GM21825 (cell line): ENCODE measurements around the gene EEF1AKMT3.
"Not testable (repeated sequence)": the region's sequence is repeated elsewhere in the genome, so short reads cannot be mapped to it uniquely, and the experiment has no call there.

Experiments used
- ATAC-seq: cut with Tn5 transposase; IDR thresholded peaks from one replicate; pipeline ENCODE4 v1.9.1; 2021; ENCODE audit warnings: mild to moderate bottlenecking, moderate library complexity; ENCODE audit not compliant: unreplicated experiment

The EEF1AKMT3 gene

GRCh38 chr12:57764662-57765002 lies 7.8 kb upstream of the EEF1AKMT3 start:
- ATAC-seq, result no peak

DNA sequence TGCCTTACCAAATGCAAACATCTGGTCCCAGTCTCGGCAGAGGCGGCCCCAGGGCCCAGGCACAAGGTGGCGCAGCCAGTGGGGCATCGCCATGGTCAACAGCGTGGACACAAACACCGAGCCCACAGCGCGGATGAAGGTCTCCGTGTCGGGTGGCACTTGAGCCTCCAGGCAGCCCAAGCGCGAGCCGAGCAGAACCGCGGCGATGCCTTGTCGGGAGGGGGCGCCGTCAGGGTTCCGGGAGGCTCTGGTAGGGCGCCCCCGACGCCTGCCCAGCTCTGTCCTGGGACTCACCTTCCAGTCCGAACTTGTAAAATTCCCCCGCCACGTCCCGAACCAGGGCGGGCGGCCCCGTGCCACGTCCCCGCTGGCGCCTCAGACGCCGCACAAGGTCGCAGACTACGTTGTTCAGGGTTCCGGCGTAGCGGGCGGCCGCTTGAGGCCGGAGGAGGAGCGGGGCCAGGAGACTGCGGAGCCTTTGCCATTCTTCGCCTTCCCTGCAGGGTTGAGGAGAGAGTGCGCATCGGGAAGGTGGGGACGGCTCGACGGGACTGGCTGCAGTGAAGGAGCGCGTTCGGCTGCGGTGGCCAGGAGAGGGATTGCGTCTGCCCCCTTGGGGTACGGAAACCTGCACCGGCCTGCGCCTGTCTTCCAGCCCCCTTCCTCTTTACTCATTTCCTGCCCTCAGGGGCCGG lies 7.3 kb upstream of the EEF1AKMT3 start:
- ATAC-seq, result no peak

DNA sequence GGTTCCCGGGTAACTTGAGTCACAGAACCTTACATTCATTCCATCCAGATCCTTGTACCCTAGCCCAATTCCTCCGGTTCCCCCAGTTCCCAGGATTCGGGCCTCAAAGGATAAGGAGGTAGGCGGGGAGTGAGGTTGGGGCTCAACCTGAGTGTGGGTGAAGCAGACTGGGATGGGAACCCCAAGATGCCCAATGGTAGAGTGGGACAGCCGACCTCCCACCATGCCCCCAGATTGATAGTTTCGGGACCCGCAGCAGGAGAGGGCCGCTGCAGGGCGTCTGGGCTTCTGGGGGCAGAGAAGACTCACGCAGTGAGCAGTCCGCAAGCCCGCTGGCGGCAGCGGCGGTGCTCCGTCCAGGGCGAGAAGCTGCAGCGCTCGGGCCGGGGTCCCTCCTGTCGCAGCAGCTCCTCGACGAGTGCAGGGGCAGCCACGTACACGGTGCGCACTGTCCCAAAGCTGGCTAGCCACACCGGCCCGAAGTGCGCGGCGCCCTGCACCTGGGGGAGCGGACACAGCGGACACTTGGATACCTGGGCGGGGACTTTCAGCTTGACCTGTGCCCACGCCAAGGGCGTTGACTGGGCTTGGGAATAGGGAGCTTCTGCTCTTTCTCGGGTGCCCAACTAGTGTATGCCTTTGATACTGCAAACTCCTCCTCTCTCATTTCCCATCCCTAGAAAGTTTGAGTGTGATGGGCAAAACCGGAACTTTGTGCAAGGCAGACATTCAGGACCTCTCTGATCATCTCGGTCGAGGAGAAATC lies 6.5 kb upstream of the EEF1AKMT3 start:
- no peak for ATAC-seq

DNA sequence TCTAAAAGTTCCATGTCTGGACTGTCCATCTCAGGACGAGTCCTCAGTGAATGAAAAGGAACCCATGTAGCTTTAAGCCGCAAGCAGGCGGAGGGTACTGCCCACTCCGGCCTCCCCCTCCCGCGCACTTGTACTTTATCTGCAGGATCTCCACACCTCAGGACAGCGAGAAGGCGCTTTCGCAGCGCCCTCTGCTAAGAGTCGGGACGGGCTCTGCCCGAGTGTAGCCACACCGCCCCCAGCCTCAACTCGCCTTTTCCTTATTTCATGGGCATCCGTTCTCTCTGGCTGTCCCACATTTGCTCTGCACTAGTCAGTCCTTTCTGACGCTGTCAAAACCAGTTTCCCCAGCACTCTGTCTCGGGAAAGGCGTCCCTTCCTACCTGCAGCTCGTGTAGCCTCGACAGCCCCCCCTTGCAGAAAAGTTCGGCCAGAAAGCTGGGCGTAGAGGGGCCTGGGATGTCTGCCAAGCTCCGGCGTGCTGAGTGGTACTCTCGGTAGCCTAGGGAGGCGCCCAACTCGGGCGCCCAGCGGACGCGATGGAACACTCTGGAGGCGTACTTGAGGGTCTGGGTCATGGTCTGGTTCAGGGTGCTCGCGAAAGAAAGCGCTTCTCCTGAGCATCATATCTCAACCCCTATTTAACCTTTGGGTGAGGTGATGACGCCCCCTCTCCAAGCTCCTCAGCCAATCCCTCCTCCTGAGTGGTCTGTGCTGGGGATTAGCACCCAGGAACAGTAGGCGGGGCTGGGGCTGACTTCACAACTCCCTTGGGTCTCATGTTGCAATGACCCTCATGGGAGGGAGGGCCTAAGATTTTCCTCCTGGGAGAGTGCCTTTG lies 5.7 kb upstream of the EEF1AKMT3 start, which contains the start of gene CYP27B1:
Gene CYP27B1, minus strand, starts transcription at position 615 of the 841 bp plus-strand sequence. Its CDS starts 37 bp downstream, at position 578.
- no peak for ATAC-seq

DNA sequence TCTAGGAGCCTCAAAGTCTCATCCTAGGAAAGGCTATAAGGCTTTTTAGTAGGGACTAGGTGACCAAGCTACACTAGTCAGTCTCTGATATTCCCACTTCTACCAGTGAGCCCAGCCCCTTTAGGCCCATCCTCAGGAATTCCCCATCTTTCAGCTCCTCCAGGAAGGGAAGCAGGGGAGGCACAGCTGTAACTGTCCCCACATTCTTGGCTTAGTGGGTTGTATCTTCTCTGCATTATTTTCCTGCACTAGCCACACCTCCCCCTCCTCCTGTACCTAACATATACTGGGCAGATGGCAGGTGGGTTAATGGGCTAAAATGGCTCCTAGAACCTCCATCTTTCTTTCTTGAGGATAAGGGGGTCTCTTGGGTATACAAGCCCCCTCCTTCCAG lies 5.1 kb upstream of the EEF1AKMT3 start:
- ATAC-seq, result no peak

DNA sequence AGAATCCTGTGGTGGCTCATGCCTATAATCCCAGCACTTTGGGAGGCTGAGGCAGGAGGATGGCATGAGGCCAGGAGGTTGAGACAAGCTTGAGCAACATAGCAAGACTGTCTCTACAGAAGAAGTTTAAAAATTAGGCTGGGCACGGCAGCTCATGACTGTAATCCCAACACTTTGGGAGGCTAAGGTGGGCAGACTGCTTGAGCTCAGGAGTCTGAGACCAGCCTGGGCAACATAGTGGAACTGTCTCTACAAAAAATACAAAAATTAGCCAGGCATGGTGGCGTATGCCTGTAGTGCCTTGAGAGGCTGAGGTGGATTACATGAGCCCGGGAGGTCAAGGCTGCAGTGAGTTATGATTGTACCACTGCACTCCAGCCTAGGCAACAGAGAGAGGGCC lies 4.5 kb upstream of the EEF1AKMT3 start:
- ATAC-seq, result no peak

DNA sequence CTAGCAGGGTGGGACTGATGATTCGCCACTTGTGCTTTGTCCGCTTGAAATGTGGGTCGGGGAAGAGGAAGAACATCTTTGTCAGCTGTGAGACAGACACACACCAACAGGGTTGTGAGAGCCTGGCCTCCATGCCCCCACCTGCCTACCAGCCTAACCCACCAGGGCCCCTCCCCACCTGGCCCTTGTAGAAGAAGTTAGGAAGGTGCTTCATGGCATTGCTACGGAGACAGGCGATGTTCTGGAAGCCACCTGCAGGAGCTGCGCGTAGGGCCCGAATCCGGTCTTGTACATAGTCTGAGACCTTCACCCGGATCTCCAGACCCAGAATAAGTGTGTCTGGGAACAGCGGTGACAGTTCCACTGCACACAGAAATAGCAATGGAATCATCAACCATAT lies 2.8 kb upstream of the EEF1AKMT3 start:
- no peak for ATAC-seq

DNA sequence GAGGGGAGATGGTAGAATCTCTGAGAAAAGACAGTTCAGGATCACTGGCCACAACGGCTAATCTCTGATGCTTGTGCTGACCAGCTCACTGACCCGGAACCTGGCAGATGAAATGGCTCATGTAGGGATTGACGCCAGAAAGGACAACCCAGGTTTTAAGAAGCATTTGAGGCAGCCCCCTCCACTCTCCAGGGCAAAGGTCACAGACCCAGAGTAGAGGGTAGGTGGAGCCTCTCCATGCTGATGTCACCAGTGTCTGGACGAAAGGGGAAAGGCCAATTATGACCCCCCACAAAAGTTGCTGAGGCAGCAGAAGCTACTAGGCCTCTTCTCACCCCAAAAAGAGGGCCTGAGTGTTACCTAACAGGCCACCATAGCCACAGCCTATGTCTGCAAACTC lies 1.7 kb upstream of the EEF1AKMT3 start:
- no peak for ATAC-seq

- peak; percentile 71 for ATAC-seq
These were observed 1.1 kb upstream of the EEF1AKMT3 start for GRCh38 chr12:57771236-57771872.

DNA sequence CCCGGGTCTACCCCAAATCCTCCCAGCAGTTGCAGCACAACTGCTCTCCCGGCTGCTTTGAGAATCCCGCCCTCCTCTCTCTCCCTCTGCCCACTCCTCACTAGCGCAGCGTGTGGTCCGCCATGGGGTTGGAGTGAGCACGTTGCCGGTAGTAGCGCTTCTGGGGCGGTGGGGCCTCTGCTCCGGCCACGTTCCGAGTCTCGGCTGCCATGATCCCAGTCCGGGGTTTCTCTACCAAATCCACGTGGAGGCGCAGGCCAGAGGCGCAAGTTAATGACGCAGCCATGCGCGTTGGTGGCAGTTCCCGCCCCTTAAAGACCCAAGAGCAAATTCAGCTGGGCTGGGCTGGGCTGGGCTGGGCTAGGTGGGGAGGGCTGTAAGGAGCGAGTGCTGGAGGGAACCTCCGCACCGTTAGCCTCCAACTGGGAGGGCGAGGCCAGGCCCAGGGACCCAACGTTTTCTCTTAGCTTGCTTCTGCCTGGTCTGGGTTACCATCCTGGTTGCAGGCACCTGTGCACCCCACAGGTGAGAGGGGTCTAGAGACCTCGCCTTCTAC lies 463 bp upstream of the EEF1AKMT3 start, which contains the start of gene METTL1:
Gene METTL1, minus strand, starts transcription at position 233 of the 556 bp plus-strand sequence. Its CDS starts 22 bp downstream, at position 211.
- ATAC-seq, result peak; percentile 86

DNA sequence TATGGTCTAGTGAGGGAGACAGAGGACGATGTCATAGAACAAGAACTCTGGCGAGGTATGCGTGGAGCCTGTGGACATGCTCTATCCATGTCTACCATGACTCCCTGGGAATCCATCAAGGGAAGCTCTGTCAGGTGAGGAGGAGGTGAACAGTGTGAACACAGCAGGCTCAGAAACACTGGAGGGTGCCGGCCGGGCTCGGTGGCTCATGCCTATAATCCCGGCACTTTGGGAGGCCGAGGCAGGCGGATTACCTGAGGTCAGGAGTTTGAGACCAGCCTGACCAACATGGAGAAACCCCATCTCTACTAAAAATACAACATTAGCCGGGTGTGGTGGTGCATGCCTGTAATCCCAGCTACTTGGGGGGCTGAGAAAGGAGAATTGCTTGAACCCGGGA lies 2.2 kb downstream of the EEF1AKMT3 start:
- ATAC-seq, result not testable (repeated sequence)

GRCh38 chr12:57775044-57775443 lies 2.6 kb downstream of the EEF1AKMT3 start:
- no peak for ATAC-seq

- ATAC-seq, result no peak
These were observed 3.3 kb downstream of the EEF1AKMT3 start for GRCh38 chr12:57775563-57776246.

DNA sequence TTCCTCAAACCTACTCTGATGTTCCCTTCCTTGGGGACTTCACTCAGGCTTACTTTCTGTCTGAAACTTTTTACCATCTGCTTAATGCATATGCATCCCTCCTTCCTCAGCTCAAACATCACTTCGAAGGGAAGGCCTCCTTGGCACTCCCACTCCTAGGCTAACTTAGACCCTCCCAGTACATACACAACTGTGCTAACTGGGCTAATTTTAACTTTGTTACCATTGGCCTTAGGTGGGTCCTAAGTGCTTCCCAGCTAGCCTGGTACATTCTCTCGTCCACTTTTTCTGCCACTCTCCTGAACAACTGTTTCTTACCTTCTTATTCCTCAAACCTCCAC lies 3.8 kb downstream of the EEF1AKMT3 start:
- ATAC-seq, result no peak

- no peak for ATAC-seq
These were observed 5.0 kb downstream of the EEF1AKMT3 start for GRCh38 chr12:57777367-57777766.

DNA sequence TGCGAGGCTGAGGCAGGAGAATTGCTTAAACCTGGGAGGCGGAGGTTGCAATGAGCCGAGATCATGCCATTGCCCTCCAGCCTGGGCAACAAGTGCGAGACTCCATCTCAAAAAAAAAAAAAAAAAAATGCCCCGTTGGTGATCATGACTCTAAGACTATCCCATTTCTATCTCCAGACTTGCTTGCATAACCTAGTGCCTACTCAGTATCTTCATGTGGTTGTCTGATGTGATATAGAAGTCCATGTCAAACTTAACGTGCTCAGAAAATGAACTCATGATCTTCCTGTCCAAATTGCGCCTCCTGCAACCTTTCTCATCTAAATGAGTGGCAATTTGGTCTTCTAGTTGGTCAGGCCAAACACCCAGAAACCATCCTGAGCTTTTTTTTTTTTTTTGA lies 5.5 kb downstream of the EEF1AKMT3 start:
- no peak for ATAC-seq

- no peak for ATAC-seq
These were observed 7.3 kb downstream of the EEF1AKMT3 start for GRCh38 chr12:57779736-57780135.

DNA sequence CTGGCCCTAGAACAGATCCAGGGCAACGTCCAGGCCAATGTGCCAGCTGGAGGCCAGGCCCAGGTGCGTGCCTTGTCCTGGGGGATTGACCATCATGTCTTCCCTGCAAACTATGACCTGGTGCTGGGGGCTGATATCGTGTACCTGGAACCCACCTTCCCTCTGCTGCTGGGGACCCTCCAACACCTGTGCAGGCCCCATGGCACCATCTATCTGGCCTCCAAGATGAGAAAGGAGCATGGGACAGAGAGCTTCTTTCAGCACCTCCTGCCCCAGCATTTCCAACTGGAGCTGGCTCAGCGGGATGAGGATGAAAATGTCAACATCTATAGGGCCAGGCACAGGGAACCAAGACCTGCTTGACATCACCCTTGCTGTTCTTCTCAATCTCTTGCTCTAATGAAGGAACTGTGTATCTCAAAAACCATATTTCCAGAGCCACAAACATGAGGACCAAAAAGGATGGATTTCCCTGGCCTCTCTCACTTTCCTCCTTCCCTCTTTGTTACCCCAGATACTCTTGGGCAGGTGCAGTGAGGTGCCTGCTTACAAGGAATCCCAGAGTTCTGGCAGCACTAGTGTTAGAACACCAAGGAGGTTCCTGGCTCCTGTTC lies 8.0 kb downstream of the EEF1AKMT3 start:
- no peak for ATAC-seq

- ATAC-seq, result no peak
These were observed 8.8 kb downstream of the EEF1AKMT3 start for GRCh38 chr12:57781244-57781643.

DNA sequence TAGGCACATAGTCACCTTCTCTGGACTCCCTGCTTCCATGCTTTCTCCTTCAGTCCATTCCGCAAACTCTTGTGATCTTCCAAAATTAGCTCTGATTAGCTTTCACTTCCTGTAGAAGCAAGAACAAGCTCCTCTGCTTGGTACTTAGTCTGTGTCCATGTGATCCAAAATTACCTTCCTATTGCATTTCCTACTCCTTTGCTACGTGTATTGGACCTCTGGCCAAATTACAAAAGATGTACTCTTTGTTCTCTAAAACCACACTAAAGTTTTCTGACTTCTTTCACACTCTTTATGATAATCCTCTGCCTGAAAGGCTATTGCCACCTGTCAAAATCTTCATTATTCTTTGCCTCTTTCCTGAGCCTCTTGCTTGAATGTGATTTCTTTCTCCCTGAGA lies 9.4 kb downstream of the EEF1AKMT3 start:
- ATAC-seq, result no peak
